CD4-positive, alpha-beta T cell treated with Interleukin-6 for 4 hours (primary cell): ENCODE data around the gene SMS.

ENCODE experiments used
- DNase-seq: peaks from one replicate; pipeline ENCODE4 v3.0.0-alpha.2; 2020; ENCODE audit warnings: mixed read lengths

Gene SMS

DNA sequence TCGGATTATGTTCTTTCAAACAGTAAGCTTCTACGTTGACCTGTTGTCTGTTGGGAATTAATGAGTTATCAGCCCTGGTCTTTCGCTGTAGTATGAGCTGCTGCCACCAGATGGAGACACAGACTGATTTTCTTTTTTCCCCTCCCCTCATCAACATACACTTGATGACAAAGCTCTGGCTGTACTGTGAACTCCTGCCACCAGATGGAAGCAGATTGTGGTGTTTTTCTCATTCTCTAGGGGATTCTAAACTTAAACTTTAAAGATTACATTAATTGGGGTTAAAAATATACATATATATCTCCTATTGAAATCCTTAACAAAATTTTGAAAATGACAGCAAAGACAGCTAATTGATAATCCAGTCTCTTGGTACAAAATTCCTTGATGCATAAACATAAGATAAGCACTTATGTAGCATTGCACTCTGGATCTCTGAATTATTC is 44.8 kb downstream of the SMS start:
- peak; percentile 69 for DNase-seq

DNA sequence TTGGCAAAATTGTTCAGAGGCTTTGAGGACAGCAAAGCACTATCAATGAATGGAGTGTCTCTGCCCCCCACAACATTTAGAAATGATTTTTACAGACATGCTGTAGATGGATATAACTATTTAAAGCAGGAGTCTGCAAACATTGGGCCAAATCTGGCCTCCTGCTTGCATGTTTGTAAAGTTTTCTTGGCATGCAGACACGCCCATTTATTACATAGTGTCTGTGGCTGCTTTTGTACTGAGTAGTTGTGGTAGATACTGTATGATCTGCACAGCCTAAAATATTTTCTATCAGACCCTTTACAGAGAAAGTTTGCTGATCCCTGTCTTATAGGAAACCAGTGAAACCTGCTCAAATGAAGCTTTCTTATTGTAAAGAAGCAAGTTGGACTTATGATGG is 46.1 kb downstream of the SMS start:
- DNase-seq, result no peak

DNA sequence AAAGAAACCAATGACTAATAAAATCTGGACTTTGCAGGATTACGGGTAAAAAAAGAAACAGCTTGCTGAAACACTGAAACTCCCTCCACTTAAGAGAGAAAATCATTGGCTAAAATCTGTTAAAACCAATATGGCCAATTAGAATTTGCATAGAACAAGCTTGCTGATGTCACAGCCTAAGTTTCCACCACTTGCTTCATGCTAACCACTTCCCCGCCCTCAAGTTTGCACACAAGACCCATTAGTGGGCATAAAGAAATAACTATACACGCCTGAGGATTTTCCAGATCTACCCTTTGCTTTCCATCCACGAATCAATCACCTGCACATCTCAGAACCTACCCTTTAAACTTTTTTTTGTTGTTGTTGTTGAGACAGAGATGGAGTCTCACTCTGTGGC is 48.9 kb downstream of the SMS start:
- no peak for DNase-seq

DNA sequence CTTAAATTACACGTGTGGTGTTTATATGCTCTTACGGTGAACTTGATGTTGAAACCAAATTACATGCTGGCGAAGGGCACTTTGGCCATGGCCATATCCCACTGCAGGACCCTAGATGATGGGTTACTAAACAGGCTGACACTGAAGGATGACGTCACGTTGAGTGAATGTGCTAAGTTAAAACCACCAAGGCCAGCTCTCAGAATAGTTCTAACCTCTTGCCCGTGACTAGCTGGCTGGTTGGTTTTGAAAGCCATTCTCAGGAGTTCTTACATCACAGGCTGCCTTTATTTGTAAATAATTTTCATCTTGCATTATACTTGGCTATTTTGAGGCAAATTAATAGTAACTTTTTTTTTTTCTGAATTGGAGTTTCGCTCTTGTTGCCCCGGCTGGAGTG is 50.3 kb downstream of the SMS start:
- DNase-seq, result no peak

DNA sequence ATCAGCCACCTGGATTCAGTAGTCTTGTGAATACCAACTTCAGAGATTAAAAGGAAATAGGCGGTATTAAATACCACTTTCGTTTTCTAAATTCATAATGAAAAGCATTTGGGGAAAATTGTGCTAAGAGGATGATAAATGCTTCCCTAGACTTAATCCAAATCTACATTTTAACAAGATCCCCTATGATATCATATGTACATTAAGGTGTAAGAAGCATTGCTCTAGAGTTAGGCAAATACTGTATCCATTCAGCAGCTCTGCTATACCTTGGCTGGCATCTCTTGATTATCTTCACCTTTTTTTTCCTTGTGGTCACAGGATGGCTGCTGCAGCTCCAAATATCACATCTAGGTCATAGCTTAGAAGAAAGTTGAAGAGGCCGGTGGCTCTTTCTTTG is 51.0 kb downstream of the SMS start:
- no peak for DNase-seq

DNA sequence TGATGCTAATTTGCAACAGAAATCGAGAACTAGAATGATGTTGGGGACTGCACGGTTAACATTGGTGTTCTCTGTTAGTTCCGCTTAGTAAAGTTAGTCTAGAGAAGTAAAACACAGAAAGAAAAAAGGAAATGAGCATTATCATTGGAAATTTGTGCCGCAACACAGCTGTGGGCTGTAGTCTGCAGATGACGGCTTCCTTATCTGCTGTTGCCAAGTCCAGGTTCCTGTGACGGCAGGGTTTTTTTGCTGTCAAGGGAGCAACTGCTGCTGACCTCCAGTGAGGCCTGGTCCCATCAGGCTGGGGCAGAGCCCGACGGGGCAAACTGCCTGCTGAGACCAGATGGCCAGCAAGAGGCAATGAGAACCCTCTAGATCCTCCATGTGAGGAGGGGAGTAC is 52.8 kb downstream of the SMS start:
- no peak for DNase-seq

DNA sequence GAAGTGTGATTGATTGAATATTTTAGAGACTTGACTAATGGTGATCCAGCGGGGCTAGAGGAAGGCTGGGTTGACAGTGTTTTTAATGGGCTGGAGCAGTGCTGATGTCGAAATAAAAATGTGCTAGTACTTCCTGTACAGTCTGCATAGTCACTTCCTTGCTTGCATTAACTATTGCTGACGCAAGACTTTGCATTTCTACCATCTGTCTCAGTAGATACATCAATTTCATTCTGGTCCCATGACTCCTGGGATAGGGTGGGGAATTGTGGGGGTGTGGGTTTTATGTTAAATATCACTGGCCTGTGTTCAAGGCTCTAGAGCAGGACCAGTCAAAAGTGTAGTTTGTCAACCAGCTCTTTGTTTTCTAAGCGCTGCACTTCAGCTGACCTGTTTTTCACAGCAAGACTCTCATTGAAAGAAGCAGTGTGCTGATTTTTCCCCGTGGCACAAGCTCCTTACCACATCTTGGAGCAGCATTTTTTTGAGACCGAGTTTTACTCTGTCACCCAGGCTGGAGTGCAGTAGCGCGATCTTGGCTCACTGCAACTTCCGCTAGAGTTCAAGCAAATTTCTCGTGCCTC is 56.5 kb downstream of the SMS start:
- no peak for DNase-seq

DNA sequence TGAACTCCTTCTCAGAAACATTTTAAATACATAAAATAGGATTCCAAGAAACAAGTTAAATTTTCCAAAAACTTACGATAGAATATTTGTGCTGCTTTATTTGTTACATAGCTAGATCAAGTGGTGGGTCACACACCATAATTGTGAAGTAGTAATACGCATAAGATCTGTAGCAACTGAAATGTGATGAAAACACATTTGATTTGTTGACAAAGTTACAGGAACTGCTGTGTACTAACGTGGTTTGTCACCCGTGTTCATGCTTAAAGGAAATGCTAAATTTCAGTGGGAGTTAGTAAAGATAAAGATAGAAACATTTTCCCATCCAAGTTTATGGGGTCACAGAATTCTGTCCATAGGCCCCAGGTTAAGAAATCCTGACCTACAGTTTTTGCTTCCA is 57.5 kb downstream of the SMS start:
- no peak for DNase-seq

DNA sequence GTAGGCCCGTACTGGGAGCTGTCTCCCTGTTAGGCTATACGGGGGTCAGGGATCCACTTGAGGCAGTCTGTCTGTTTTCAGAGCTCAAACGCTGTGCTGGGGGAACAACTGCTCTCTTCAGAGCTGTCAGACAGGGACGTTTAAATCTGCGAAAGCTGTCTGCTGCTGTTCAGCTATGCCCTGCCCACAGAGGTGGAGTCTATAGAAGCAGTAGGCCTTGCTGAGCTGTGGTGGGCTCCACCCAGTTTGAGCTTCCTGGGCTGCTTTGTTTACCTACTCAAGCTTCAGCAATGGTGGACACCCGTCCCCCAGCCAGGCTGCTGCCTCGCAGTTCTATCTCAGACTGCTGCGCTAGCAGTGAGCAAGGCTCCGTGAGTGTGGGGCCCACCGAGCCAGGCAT is 64.4 kb downstream of the SMS start:
- DNase-seq, result no peak

DNA sequence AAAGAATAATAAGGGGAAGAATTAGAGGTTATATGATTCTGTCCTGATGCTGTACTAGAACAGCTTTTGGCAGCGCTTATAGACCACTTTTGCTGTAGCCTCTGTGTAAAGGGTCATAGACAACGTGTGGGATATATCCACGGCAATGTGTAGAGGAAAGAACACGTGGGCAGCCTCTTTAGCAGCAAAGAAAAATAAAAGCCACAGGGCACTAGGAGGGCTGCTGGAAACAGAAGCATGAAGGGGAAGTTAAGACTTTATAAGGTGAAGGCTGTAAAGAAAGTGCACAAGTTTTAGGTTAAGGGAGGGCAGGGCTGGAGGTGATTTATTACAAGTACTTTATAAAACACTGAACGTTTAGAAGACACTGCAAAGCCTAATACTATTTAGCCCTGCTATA is 71.5 kb downstream of the SMS start:
- no peak for DNase-seq

DNA sequence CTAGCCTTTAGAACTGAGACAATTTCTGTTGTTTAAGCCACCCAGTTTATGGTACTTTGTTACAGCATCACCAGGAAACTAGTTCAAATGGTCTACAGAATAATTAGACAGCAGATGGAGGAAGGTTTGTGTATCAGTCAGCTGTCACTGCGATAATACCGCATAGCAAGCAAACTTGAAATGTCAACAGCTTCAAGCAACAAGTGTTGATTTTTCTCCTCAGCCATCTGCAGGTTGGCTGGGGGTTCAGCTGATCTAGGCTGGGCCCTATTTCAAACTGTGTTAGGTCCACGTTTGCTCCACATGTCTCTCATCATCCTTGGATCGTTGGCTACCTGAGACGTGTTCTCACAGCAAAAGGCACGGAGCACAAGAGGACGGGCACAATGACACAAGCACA is 72.4 kb downstream of the SMS start:
- no peak for DNase-seq

DNA sequence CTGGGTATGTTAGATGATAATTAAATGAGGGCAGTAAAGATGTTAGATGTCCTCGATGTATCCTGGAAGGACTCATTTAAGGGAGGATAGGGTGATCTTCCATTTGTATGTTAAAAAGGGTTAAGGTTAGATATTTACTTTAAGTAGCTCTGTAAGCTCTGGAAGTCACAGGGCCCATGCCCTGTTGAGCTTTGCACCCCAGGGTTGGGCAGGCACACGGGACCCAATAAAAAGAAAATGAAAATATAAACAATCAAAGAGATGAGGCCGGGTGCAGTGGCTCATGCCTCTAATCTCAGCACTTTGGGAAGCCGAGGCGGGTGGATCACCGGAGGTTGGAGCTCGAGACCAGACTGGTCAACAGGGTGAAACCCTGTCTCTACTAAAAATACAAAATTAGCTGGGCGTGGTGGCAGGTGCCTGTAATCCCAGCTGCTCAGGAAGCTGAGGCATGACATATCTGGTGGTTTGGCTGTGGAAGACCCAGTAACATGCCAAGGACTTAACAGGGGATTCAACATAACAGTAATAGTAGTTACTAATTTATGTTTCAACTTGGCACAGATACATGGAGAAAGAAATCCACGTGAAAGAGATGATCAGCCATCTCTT is 74.7 kb downstream of the SMS start:
- no peak for DNase-seq

DNA sequence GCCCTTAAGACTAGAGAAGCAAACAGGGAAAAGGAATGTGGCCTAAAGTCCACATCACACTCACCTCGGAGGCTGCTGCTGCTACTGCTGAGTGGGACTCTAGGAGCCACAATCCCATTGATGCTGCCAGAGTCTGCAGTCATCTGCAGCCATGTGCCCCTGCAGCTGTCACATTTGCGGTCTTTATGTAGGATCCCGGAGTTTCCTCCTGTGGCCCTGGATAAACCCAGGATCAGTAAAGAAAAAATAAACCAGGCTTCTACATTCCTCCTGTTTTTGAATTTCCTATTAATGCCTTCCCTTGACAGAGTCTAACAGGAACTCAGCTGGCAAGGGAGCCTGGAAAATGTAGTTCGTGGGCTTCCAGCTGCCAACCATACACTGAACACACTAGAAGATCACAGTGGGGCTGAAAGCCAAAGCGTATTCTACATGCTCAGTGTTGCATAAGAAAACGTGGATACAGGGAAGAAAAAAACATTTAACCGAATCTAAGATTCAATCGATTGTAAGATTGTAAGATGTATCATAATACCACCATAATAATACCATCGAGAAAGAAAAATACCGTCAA is 81.3 kb downstream of the SMS start:
- no peak for DNase-seq

DNA sequence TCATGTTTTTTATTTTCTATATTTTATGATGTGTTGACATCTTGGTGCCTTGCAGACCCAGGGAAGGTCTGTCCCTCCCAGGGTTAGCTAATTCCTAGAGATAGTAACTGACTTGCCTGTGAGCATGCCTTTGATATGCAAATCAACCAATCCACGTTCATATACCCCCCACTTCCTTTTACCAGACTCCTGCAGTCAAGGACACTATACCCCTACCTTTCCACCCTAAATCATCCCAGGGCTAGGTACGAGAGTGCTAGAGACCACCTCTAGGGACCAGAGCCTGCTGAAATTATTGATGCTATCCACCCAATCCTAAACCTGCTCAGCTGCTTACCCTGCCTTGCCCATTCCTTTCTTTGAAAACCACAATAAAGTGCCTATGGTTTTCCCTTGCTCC is 84.1 kb downstream of the SMS start:
- DNase-seq, result no peak

DNA sequence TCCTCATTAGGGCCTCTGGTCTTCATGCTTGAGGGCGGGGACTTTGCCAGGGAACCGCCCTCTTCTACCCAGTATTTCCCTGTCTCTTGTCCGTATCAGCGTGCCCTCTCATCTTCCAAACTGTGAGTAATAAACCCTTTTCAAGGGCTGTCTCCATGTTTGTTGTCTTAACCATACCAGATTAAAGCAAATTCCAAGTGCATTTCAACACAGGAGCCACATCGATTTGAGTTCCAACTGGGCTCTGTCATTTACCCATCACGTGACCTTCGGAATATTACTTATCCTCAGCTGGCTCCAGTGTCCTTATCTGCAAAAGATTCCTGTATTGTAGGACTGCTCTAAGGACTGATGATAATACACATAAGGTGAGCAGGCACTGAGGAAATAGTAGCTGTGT is 85.2 kb downstream of the SMS start:
- DNase-seq, result no peak

DNA sequence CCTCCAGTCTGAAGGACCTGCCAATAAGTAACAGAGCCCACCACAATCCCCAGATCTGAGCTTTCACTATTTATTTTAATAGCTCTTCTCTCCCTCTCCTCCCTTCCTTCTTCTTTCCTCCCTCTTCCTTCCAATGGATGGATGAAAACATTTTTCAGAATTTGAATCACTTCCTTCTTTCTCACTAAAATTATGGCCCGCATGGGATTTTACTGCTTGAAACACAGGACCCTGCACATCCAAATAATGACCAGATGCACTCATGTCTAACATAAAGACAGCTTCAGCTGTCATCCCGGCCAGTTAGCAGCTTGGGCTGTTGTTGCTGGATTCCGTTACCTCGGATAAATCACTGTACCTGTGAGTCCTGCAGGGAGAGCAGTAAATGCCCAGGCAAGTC is 86.2 kb downstream of the SMS start:
- no peak for DNase-seq

DNA sequence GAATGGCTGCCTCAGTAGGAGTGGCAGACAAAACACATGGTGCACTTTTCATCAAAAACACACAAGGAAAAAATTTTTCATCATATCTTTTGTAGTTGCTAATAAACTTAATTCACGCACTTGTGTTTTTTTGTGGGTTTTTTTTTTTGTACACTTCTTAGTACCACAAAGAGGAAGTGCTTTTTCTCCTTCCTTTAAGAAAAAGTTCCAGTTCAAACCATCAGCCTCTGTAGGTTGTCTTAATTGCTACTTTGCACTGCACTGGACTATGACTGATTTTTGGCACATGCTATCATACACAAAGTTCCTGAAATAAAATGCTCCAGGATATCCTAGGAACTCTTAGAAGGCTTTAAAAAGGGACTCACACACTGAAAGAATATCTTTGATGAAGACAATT is 91.6 kb downstream of the SMS start, which contains the start of gene PHEX:
TSS of gene PHEX (plus strand) at position 242 of the 400 bp plus-strand sequence. CDS start 681 bp downstream, outside the sequence.
- no peak for DNase-seq

DNA sequence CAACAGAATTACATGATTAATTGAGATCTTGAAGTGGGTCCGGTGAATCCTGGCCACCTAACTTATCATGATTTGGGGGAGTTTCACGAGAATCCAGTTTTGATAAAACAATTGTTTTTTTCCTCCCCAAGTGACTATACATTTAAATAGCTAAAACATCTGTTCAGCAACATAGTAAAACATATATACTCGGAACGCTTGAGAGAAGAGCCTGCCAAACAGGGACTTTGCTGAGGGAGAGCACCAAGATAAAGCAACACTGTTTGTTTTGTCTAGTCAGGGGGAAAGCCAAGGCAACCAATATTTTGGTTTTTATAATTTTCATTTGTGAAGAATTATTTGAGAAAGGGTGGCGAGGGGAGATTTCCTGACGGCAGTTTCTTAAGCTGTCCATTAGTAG is 92.0 kb downstream of the SMS start:
- no peak for DNase-seq

DNA sequence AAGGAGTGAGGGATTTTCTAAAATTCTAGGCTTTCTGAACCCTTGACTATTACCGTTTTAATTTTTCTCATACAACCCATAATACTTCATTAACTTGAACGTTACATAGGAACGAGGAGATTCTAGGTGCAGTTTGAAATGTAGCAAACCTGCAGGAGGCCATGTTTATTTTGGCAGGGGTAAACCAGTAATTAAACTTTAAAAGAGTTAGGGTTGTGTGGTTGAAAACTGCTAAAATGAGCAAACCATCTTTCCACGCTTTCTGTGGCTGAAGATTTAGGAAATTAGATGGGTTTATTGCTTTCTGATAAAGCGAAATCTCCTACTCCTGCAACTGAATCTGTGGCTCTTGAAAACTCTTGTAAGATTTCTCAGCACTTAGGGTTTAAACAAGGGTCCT is 93.3 kb downstream of the SMS start:
- DNase-seq, result no peak

DNA sequence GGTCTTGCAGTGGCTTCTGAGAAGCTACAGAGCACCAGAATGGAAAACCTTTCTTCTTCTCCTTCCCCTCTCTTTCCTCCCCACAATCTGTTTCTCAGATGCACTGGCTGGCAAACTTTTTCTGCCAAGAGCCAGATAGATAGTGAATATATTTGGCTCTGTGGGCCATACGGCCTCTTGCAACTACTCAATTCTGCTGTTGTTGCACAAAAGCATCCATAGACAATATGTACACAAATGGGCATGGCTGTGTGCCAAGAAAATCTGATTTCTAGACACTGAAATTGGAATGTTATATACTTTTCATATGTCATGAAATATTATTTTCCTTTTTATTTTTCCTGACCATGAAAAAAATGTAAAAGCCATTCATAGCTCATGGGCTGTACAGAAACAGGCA is 94.7 kb downstream of the SMS start:
- DNase-seq, result no peak

DNA sequence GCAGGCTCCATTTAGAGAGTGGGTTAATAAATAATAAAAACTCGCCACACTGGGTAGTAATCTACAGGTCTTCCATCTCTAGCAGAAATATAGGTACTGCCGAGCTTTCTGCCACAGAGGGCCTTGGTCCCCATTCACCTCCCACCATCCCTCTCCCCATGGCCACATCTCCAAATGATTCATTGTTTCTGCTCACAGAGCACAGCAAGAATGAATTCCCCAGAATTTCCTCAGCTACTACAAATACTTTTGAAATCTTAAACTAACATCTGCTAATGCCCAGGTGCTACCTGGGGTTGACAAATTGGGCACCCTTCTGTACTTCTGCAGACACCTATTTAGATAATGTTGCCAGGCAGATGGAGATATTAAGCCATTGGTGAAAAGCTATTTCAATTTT is 96.7 kb downstream of the SMS start:
- no peak for DNase-seq

DNA sequence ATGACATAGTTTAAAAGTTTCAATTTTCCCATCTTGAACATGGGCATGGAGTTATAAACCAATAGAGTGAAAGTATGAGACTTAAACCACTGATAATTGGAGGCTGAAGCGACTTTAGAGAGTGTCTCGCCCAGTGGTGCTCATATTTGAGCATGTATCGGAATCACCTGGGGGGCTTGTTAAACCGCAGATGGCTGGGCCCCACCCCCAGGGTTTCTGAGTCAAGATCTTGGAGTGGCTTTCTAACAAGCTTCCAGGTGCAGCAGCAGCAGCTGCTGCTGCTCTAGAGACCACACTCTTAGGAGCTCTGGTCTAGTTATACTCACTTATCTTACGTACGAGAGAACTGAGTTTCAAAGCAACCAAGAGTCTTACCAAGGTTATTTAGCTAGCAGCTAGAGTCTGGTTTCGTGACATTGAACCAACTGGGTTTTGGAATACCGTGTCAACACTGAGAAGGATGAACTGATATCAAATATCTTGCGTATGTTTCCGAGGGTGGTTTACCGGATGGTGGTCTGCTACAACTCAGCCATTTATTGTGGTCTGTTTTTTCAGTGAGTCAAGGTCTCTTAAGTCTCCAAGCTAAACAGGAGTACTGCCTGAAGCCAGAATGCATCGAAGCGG is 97.5 kb downstream of the SMS start:
- DNase-seq, result no peak

DNA sequence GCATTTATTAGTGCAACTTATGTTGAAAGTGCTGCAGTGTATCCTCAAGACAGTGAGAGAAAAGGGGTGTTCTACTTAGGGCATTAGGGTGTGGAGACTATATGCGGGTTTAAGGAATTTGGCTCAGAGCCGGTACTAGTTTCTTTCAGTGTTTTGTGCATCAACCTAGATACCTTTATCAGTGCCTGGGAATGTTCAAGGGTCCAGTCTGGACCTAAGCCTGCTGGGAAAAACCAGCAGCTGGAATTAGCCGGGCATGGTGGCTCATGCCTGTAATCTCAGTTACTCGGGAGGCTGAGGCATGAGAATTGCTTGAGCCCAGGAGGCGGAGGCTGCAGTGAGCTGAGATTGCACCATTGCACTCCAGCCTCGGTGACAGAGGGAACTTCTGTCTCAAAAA is 99.0 kb downstream of the SMS start:
- no peak for DNase-seq

DNA sequence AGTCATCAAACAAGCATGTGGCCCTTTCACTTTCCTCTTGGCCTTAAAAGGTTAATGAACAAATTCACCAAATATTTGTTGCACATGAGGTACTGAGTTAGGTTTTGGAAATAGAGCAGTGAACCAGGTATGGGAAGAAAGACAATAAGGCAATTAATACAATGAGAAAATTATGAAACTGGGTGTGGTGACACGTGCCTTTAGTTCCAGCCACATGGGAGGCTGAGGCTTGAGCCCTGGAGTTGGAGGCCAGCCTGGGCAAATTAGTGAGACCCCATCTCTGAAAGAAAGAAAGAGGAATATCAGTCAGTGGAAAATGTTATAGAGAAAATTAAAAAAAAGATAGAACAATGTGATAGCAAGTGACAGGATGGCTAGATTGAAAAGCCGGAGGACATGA is 99.7 kb downstream of the SMS start:
- DNase-seq, result no peak
